Measurements from ENCODE around the gene SFTPD. TPM values are rescaled to one million over a fixed set of nuclear protein-coding genes. Genes with fewer than 3 reads are reported as not detected.
"Not testable (repeated sequence)": the region's sequence is repeated elsewhere in the genome, so short reads cannot be mapped to it uniquely, and the experiment has no call there.

SFTPD gene
- total RNA-seq, 1 experiment from 2014 or later: 0.39 TPM

DNA sequence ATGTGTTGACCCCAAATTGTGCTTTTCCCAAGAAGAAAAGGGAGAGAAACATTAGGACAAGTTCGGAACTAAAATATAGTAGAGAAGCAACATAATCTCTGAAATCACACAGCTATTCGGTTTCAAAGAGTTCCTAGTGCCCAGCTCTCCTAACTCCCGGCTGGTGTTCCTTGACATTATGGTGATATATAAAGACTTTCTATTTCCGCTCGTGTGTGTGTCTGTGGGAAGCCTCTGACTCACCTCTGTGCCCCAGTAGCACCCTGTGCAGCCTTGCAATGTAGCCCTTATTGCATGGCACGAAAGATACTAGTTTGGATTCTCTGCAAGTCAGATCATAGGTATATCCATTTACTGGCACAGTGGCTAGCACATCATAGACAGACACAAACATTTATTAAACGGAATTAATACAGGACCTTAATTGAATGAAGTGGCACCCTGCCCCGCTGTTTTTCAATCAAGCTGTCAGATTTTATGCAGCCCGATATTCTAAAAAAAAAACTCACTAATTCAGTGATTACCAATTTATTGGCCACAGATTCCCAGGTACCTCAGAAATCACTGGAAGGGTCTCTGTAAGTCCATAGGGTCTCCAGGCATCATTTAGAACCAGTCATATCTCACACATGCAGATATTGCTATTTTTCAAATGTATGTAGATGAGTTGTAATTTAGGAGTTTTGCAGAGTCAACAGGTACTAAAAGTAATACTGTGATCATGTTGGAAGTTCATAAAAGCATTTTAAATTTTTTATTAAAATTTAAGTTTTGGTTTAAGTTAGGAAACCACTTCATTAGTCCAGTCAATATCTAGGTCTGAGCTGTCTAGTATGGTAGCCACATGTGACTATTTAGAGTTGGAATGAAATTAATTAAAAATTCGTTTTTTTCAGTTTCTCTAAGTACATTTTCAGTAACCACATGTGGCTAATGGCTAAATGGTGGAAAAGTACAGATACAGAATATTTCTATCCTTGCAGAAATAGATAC lies 43.3 kb downstream of the SFTPD start:
- ChIA-PET POLR2A (no interaction called here), CTCF (no interaction called here)
- DNase-seq: no peak
- Histone ChIP-seq H3K9me3 (no peaks in the 10 kb centered on the region), H3K27me3 (replicated peaks; ENCODE audit: control insufficient read depth, insufficient read depth, low read length) (no peaks in the 10 kb centered on the region; the same call in 1 of the 2 replicates), H3K4me3 (ENCODE audit: low read depth, low read length) (no peak overlapping the region), H3K36me3 (ENCODE audit: control insufficient read depth, insufficient read depth, low read length) (no peaks in the 10 kb centered on the region), H3K4me1 (no peaks in the 10 kb centered on the region)
- Mint-ChIP-seq H3K9me3 (ENCODE audit: unreplicated experiment) (no peaks in the 10 kb centered on the region), H3K27ac (ENCODE audit: unreplicated experiment) (no peak overlapping the region), H3K27me3 (ENCODE audit: insufficient read depth, unreplicated experiment) (peaks cover 19% of the 10 kb centered on the region), H3K36me3 (ENCODE audit: insufficient read depth, unreplicated experiment) (no peaks in the 10 kb centered on the region), H3K4me3 (ENCODE audit: unreplicated experiment) (peak overlapping the region; percentile 76), H3K4me1 (ENCODE audit: low read depth, unreplicated experiment) (no peaks in the 10 kb centered on the region)
- intact Hi-C loops (cut with micrococcal nuclease; ENCODE audit: unreplicated experiment): no loop called here
- TF ChIP-seq, protein P1, sequence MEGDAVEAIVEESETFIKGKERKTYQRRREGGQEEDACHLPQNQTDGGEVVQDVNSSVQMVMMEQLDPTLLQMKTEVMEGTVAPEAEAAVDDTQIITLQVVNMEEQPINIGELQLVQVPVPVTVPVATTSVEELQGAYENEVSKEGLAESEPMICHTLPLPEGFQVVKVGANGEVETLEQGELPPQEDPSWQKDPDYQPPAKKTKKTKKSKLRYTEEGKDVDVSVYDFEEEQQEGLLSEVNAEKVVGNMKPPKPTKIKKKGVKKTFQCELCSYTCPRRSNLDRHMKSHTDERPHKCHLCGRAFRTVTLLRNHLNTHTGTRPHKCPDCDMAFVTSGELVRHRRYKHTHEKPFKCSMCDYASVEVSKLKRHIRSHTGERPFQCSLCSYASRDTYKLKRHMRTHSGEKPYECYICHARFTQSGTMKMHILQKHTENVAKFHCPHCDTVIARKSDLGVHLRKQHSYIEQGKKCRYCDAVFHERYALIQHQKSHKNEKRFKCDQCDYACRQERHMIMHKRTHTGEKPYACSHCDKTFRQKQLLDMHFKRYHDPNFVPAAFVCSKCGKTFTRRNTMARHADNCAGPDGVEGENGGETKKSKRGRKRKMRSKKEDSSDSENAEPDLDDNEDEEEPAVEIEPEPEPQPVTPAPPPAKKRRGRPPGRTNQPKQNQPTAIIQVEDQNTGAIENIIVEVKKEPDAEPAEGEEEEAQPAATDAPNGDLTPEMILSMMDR (IDR thresholded peaks at IDR 0.05; ENCODE audit: insufficient read depth in 1 of 2, low read depth in 1 of 2, low read length in 1 of 2, severe bottlenecking in 1 of 2, unreplicated experiment in 1 of 2): no peak
- BruUV-seq (replicated peaks): no TSS peak

DNA sequence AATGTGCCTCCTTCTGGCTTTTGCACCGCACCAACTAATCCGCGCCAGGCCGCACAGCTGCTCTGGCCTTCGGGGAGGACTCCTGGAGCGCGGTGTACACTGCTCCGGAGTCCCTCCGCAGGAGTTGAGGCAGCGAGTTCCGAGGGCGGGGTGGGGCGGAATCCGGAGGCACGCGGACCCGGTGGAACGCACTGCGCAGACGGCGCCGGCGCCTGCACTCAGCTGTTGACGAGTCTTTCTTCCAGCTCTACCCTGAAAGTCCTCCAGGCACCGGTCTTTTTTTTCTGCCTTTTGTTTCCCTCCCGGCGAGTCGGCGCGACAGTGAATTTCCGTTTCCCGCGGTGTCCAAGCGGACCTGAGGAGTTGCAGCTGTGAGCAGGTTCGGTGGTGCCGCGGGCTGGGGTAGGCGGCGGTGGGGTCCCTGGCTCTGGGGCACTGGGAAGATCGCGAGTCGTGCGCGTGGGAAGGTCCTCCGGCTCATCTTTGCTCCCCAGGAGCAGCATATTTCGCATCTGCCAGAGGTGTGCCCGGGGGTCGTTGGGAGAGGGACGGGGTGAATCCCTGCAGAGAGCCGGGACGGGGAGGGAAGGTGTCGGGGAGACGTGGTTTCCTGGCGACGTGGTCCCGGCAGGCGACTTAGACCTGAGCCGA lies 44.1 kb downstream of the SFTPD start:
- Histone ChIP-seq H3K9me3 (no peaks in the 10 kb centered on the region), H3K4me3 (ENCODE audit: low read depth, low read length) (peak overlapping the region; percentile 32), H3K4me1 (no peaks in the 10 kb centered on the region), H3K36me3 (ENCODE audit: control insufficient read depth, insufficient read depth, low read length) (no peaks in the 10 kb centered on the region), H3K27me3 (replicated peaks; ENCODE audit: control insufficient read depth, insufficient read depth, low read length) (no peaks in the 10 kb centered on the region; the same call in 1 of the 2 replicates)
- TF ChIP-seq, protein P1 (IDR thresholded peaks at IDR 0.05; ENCODE audit: insufficient read depth in 1 of 2, low read depth in 1 of 2, low read length in 1 of 2, severe bottlenecking in 1 of 2, unreplicated experiment in 1 of 2): no peak
- H3K36me3 Mint-ChIP-seq (ENCODE audit: insufficient read depth, unreplicated experiment): no peaks in the 10 kb centered on the region
- peak in 1 of 2 experiments; percentile 34 for DNase-seq
- peaks cover 16% of the 10 kb centered on the region for H3K27me3 Mint-ChIP-seq (ENCODE audit: insufficient read depth, unreplicated experiment)
- POLR2A ChIA-PET: no interaction called here
- H3K9me3 Mint-ChIP-seq (ENCODE audit: unreplicated experiment): no peaks in the 10 kb centered on the region
- intact Hi-C loops (cut with micrococcal nuclease; ENCODE audit: unreplicated experiment): no loop called here
- H3K27ac Mint-ChIP-seq (ENCODE audit: unreplicated experiment): no peak overlapping the region
- H3K4me3 Mint-ChIP-seq (ENCODE audit: unreplicated experiment): peak overlapping the region; percentile 76
- H3K4me1 Mint-ChIP-seq (ENCODE audit: low read depth, unreplicated experiment): no peaks in the 10 kb centered on the region
- no TSS peak for BruUV-seq (replicated peaks)
- CTCF ChIA-PET: no interaction called here

DNA sequence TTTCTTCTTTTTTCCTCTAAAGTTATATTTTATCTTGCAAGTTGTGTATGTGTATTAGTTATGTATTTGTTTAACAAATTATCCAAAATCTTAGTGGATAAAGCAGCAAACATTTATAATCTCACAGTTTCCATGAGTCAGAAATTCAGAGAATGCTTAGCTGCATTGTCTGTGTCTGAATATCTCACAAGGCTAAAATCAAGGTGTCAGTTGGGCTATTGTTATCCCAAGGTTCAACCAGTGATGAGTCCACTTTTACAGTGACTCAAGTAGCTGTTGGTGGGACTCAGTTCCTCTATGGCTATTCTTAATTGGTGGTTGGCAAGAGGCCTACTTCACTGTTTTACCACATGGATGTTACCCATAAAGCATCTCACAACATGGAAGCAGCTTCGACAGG lies 47.3 kb downstream of the SFTPD start:
- CTCF ChIA-PET; POLR2A ChIA-PET; H3K36me3 ChIP-seq (ENCODE audit: control insufficient read depth, insufficient read depth, low read length); H3K4me3 Mint-ChIP-seq (ENCODE audit: unreplicated experiment); H3K9me3 ChIP-seq; BruUV-seq (replicated peaks); H3K27me3 ChIP-seq (replicated peaks; ENCODE audit: control insufficient read depth, insufficient read depth, low read length); H3K4me1 ChIP-seq; H3K9me3 Mint-ChIP-seq (ENCODE audit: unreplicated experiment); DNase-seq; intact Hi-C loops (cut with micrococcal nuclease; ENCODE audit: unreplicated experiment); H3K4me1 Mint-ChIP-seq (ENCODE audit: low read depth, unreplicated experiment); H3K36me3 Mint-ChIP-seq (ENCODE audit: insufficient read depth, unreplicated experiment); H3K4me3 ChIP-seq (ENCODE audit: low read depth, low read length); H3K27ac Mint-ChIP-seq (ENCODE audit: unreplicated experiment): not testable (repeated sequence)
- peaks cover 12% of the 10 kb centered on the region for H3K27me3 Mint-ChIP-seq (ENCODE audit: insufficient read depth, unreplicated experiment)

Data from Caco-2 (cell line).